Measurements from ENCODE around the gene GNRH2.
A peak's percentile ranks its signal among the peaks of the same experiment; 100 is the strongest.

GNRH2 gene

GRCh38 chr20:3031524-3032147, 11.8 kb upstream of the GNRH2 start:
- H3K4me3 Mint-ChIP-seq: no peak overlapping the region
- H3K27me3 Mint-ChIP-seq: no peaks in the 10 kb centered on the region
- no peaks in the 10 kb centered on the region for H3K9me3 Mint-ChIP-seq (ENCODE audit: low read depth)
- no peak overlapping the region for H3K27ac Mint-ChIP-seq
- peaks cover 4% of the 10 kb centered on the region for H3K36me3 Mint-ChIP-seq
- H3K4me1 Mint-ChIP-seq (ENCODE audit: low read depth): no peaks in the 10 kb centered on the region

GRCh38 chr20:3032624-3033023, 10.8 kb upstream of the GNRH2 start:
- Mint-ChIP-seq H3K4me1 (ENCODE audit: low read depth) (no peaks in the 10 kb centered on the region), H3K27ac (no peak overlapping the region), H3K4me3 (no peak overlapping the region), H3K27me3 (no peaks in the 10 kb centered on the region), H3K9me3 (ENCODE audit: low read depth) (no peaks in the 10 kb centered on the region), H3K36me3 (peaks cover 4% of the 10 kb centered on the region)

GRCh38 chr20:3037654-3038053, 5.8 kb upstream of the GNRH2 start:
- H3K4me3 Mint-ChIP-seq: no peak overlapping the region
- no peaks in the 10 kb centered on the region for H3K9me3 Mint-ChIP-seq (ENCODE audit: low read depth)
- H3K27me3 Mint-ChIP-seq: no peaks in the 10 kb centered on the region
- H3K36me3 Mint-ChIP-seq: peaks cover 2% of the 10 kb centered on the region
- H3K4me1 Mint-ChIP-seq (ENCODE audit: low read depth): no peaks in the 10 kb centered on the region
- H3K27ac Mint-ChIP-seq: no peak overlapping the region

GRCh38 chr20:3038454-3038853, 5.0 kb upstream of the GNRH2 start:
- Mint-ChIP-seq H3K27ac (peak overlapping the region; percentile 7), H3K4me1 (ENCODE audit: low read depth) (no peaks in the 10 kb centered on the region), H3K27me3 (no peaks in the 10 kb centered on the region), H3K36me3 (peaks cover 2% of the 10 kb centered on the region), H3K4me3 (no peak overlapping the region), H3K9me3 (ENCODE audit: low read depth) (no peaks in the 10 kb centered on the region)

- H3K4me3 Mint-ChIP-seq: no peak overlapping the region
- peak overlapping the region; percentile 58 for H3K27ac Mint-ChIP-seq
- H3K27me3 Mint-ChIP-seq: no peaks in the 10 kb centered on the region
- peaks cover 2% of the 10 kb centered on the region for H3K36me3 Mint-ChIP-seq
- H3K9me3 Mint-ChIP-seq (ENCODE audit: low read depth): no peaks in the 10 kb centered on the region
- no peaks in the 10 kb centered on the region for H3K4me1 Mint-ChIP-seq (ENCODE audit: low read depth)
Observed at GRCh38 chr20:3039426-3039825, 4.0 kb upstream of the GNRH2 start.

GRCh38 chr20:3040086-3040485, 3.3 kb upstream of the GNRH2 start:
- no peak overlapping the region for H3K4me3 Mint-ChIP-seq
- H3K27me3 Mint-ChIP-seq: no peaks in the 10 kb centered on the region
- H3K36me3 Mint-ChIP-seq: peaks cover 2% of the 10 kb centered on the region
- no peaks in the 10 kb centered on the region for H3K9me3 Mint-ChIP-seq (ENCODE audit: low read depth)
- no peak overlapping the region for H3K27ac Mint-ChIP-seq
- peaks cover 3% of the 10 kb centered on the region for H3K4me1 Mint-ChIP-seq (ENCODE audit: low read depth)

- Mint-ChIP-seq H3K9me3 (ENCODE audit: low read depth) (no peaks in the 10 kb centered on the region), H3K4me1 (ENCODE audit: low read depth) (peaks cover 8% of the 10 kb centered on the region), H3K27ac (peak overlapping the region; percentile 25), H3K36me3 (no peaks in the 10 kb centered on the region), H3K4me3 (no peak overlapping the region), H3K27me3 (no peaks in the 10 kb centered on the region)
Observed at GRCh38 chr20:3041854-3042409, 1.5 kb upstream of the GNRH2 start.

- Mint-ChIP-seq H3K27ac (no peak overlapping the region), H3K27me3 (no peaks in the 10 kb centered on the region), H3K4me3 (no peak overlapping the region), H3K4me1 (ENCODE audit: low read depth) (peaks cover 10% of the 10 kb centered on the region), H3K36me3 (no peaks in the 10 kb centered on the region), H3K9me3 (ENCODE audit: low read depth) (no peaks in the 10 kb centered on the region)
Observed at GRCh38 chr20:3042625-3043024, 797 bp upstream of the GNRH2 start.

GRCh38 chr20:3044336-3044965, 1.0 kb downstream of the GNRH2 start:
- H3K4me3 Mint-ChIP-seq: peak overlapping the region; percentile 87
- peaks cover 2% of the 10 kb centered on the region for H3K36me3 Mint-ChIP-seq
- no peak overlapping the region for H3K27ac Mint-ChIP-seq
- H3K9me3 Mint-ChIP-seq (ENCODE audit: low read depth): no peaks in the 10 kb centered on the region
- H3K27me3 Mint-ChIP-seq: no peaks in the 10 kb centered on the region
- peaks cover 12% of the 10 kb centered on the region for H3K4me1 Mint-ChIP-seq (ENCODE audit: low read depth)

GRCh38 chr20:3045042-3045815, 1.8 kb downstream of the GNRH2 start:
- Mint-ChIP-seq H3K4me3 (peak overlapping the region; percentile 87), H3K4me1 (ENCODE audit: low read depth) (peaks cover 15% of the 10 kb centered on the region), H3K9me3 (ENCODE audit: low read depth) (no peaks in the 10 kb centered on the region), H3K27me3 (no peaks in the 10 kb centered on the region), H3K27ac (peak overlapping the region; percentile 69), H3K36me3 (peaks cover 4% of the 10 kb centered on the region)

GRCh38 chr20:3045816-3046676, 2.6 kb downstream of the GNRH2 start, which contains the start of gene MRPS26:
MRPS26 (plus strand) TSS chr20:3046052; CDS start chr20:3046069, 17 bp downstream.
- Mint-ChIP-seq H3K4me3 (peak within 1 kb of the TSS; percentile 95), H3K4me1 (ENCODE audit: low read depth) (peaks cover 18% of the 10 kb centered on the region), H3K36me3 (peaks cover 7% of the 10 kb centered on the region), H3K27me3 (no peaks in the 10 kb centered on the region), H3K27ac (peak within 1 kb of the TSS; percentile 76), H3K9me3 (ENCODE audit: low read depth) (no peaks in the 10 kb centered on the region)

GRCh38 chr20:3046677-3047462, 3.4 kb downstream of the GNRH2 start:
- Mint-ChIP-seq H3K4me1 (ENCODE audit: low read depth) (peaks cover 18% of the 10 kb centered on the region), H3K27ac (peak overlapping the region; percentile 76), H3K27me3 (no peaks in the 10 kb centered on the region), H3K9me3 (ENCODE audit: low read depth) (no peaks in the 10 kb centered on the region), H3K4me3 (peak overlapping the region; percentile 95), H3K36me3 (peaks cover 7% of the 10 kb centered on the region)

- Mint-ChIP-seq H3K4me1 (ENCODE audit: low read depth) (peaks cover 18% of the 10 kb centered on the region), H3K4me3 (peak overlapping the region; percentile 95), H3K27ac (no peak overlapping the region), H3K36me3 (peaks cover 7% of the 10 kb centered on the region), H3K27me3 (no peaks in the 10 kb centered on the region), H3K9me3 (ENCODE audit: low read depth) (no peaks in the 10 kb centered on the region)
Observed at GRCh38 chr20:3047486-3048419, 4.3 kb downstream of the GNRH2 start.

Measured in activated naive CD8-positive, alpha-beta T cell (primary cell).